Inflammatory macrophage treated with lipopolysaccharide for 4 hours (primary cell): Measurements from ENCODE around the gene CHN1.

Experiments
- DNase-seq: peaks from one replicate; pipeline ENCODE4 v3.0.0-alpha.2; 2020

CHN1 gene

DNA sequence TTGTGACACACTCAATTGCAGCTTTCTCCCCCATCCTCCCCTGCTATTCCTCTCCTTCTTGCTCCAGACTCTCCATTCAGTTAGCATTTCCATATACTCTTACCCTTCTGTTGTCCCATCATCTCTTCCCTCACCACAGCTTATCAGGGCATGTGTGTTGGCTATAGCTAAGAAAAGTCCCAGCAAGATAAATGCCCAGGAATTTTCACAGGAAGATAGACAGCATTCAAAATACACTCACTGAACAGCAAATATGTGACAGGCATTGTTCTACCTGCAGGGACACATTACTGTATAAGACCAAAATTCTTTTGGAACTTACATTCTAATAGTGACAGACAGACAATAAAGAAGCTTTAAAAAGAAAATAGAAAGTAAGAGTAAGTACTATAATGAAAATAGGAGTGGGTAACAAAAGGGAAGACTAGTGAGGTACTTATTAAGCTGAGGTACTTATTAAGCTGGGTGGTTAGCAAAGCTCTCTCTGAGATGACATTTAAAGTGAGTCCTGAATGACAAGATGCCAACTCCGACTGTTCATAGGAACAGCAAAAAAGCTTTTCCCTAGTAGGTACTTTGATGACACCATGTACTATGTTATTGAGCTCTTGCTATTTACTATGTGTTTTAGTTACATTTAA is 86.2 kb downstream of the CHN1 start:
- no peak for DNase-seq

- DNase-seq = no peak
Measured at GRCh38 chr2:174916270-174916930, 88.8 kb downstream of the CHN1 start.

DNA sequence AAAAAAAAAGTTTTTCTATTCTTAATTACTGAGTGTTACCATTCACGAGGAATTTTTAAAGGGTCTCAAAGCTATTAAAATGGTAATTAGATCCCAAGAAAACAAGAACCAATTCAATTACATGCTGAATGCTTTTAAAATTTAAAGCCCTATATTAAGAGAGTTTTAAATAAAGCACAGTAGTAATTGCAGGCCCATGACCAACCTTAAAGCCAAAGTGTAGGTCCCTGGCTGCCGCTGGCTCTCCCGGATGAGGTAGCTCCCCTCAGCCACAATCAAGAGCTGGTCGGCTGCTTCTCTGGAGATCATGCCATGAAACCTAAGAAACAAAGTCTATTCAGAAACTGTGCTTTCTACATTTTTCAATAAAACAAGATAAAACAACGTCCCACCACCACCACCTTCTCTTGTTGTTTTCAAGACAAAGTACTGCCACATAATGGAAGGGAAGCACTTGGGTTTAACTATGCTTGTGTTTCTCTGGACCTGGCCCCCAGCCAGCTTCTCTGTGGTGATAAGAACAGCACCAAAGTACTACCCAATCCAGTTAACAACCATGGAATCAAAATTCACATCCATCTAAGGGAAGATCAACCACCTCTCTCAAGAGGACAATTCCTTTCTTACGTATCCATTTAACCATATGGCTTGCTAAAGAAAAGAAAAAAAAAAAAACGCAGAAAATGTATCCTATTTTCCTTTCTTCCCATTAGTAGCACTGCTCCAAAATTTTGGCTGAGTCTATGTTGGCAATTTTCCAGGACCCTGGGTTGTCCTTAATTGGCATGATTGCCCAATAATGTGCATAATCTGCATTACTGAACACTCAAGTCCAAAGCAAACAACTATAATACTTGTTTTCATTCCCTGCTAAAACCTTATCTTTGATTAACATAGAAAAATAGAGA is 90.1 kb downstream of the CHN1 start:
- no peak for DNase-seq

DNA sequence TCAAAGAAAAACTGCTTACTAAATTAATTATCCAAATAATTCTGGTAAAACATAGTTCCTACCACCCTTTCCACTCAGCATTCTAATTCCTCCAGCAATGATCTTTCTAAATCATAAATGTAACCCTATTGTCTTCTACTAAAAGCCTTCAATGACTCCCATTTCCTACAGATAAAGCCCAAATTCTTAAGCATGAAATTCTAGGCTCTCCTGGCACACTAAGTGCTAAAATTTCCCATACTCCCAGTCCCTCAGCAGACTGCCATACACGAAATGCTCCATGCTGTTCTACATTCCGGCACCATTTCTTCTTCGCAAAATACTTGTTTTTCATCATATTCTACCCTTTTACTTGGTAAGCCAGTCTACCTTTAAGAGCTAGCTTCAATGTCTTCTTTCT is 96.9 kb downstream of the CHN1 start:
- no peak for DNase-seq

DNA sequence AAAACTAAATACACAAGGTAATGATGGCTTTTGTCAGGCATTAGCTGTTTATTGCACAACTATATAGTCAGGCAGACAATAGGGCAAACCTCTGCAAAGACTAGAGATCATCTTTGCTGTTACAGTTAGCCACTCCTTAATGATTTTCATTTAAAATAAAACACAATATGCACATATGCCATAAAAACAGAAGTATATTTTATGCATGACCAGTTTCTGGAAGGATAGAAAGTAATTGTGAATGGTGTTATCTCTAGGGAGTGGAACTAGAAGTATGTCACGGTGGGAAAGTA is 102.0 kb downstream of the CHN1 start:
- no peak for DNase-seq

DNA sequence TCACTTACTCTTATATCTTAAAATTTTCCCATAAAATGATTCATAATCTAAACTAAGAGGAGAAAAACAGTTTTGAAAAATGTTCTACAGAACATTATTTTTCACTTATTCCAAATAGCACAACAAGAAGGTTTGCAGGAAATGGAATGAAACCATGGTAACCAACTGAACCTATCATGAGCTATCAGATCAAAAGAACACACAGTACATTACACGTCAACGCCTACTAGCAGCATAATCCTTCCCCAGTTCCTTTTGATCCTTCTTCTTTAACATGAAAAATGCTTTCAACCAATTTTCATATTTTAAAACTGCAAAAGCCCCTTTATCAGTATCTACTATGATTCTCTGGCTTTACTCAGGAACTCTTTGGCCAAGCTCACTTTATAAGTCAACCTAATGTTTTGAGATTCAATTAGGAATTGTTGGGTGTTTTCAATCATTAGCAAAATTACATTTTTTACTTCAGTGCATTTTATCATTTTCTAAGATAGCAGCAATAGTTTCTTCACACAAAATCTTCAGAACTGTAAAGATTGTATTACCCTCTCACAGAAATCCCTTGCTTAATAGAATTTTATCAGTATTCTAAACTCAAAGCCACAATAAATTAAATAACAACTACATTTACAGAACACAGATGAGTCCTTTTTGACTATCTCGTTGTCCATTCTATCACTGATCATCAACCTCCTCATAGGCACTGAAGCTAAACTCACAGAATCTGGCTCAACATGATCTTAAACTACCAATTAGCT is 102.5 kb downstream of the CHN1 start:
- DNase-seq = no peak

DNA sequence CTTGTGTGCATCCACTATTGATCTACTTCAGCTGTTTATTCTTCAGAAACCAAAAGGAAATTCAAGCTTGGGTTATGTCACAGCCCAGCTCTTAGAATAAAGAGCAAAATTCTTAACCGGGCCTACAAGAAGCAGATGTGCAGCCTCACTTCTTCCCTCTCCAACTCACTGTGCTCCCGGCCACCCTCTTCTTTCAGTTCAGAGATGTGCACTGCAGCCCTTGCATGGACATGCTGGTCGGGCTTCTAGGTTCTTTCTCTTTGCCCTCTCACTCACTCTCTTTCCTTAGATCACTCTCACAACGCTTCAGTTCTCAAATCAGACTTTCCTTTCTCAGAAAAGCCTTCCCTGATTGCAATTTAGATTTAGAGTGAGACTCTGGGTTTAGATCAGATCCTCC is 104.1 kb downstream of the CHN1 start:
- no peak for DNase-seq

DNA sequence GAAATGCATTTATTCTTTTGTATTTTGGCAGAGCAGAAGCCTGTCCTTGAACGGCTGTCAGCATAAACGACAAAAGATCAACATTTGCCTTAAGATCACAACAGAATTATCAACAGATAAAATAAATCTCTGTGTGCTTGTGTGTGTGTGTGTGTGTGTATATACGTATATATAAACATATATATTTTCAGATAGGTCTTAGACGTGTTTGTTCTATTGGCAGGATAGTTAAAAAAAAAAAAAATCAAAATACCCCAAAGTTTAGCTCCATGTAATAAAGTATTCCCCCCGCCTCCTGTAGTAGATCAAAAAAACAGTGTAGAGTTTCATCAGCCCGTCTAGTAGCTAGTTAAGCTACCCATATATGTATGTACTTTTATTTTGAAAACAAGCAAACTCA is 107.9 kb downstream of the CHN1 start:
- no peak for DNase-seq

GRCh38 chr2:174893018-174893417 is 112.2 kb downstream of the CHN1 start:
- DNase-seq = no peak

GRCh38 chr2:174892546-174892945 is 112.6 kb downstream of the CHN1 start:
- no peak for DNase-seq

DNA sequence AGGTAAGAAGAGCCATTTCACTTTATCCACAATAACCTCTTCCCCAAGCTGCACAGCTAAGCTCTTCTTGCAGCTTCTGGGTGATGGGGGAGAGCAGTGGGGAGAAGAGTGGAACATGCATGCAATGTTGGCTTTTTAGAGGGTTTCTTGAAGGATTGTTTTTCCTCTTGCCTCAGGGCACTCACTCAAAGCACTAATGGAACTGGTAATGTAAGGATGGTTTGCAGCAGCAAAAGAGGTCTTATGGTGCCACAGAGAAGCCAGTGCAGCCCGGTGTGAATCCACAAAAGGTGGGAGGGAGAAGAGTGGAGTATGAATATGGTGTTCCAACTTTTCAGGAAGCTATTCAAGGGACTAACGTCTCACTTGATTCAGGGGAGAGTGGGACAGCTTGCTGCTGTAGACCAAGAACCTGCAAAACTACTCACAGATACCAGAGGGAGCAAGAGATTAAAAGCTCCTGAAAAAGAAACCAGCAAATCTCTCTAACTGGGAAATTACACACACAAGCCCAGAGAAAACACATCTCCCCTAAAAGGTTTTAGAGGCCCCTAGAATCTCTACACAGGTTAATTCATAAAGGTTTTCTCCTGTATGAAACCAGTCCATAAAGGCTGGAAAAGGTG is 116.4 kb downstream of the CHN1 start:
- no peak for DNase-seq

GRCh38 chr2:174888146-174888545 is 117.0 kb downstream of the CHN1 start:
- DNase-seq = no peak

- DNase-seq = no peak
Measured at GRCh38 chr2:174882416-174882815, 122.8 kb downstream of the CHN1 start.

DNA sequence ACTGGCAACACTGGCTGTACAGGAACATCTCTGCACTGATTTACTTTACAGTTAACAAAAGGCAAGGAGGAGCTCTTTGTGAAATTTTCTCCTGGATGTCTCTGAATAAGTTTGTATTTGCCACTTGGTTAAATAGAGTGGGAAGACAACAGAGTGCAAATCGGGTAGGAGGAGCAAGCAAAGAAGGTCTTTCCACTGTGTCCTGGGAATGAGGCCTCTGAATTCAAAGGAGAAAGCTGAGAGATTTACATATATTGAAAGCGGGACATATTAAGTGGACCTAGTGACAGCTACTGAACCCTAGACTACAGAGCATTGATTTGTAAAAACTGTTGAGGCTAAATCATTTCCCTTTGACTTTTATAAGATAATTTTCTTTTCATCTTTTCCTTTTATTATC is 123.5 kb downstream of the CHN1 start:
- no peak for DNase-seq

DNA sequence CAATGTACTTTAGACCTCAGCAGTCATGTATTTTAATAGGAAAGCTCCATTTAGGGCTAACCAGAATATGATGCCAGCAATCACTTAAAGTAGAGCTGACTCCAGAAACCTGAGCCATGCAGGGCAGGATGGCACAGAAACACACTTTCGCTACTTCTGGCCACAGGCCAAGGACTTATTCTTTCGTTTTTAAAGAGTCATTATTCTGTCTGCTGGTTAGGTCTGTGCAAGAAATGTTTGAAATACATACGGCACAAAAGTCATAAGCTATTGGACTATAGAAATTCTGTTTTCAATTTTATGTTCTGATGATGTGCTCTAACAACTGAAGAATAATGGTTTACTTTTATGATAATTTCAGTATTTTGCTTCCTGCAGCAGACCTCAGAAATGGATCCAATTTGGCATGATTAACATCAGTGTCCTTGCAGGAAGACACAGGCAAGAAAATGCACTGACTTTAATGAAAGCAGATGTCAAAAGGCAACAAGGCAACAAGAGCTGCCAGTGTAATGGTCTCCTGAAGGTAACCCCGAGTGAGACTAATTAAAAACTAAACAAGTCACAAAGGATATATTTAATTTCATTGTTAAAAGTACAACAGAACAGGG is 126.5 kb downstream of the CHN1 start:
- DNase-seq = no peak

DNA sequence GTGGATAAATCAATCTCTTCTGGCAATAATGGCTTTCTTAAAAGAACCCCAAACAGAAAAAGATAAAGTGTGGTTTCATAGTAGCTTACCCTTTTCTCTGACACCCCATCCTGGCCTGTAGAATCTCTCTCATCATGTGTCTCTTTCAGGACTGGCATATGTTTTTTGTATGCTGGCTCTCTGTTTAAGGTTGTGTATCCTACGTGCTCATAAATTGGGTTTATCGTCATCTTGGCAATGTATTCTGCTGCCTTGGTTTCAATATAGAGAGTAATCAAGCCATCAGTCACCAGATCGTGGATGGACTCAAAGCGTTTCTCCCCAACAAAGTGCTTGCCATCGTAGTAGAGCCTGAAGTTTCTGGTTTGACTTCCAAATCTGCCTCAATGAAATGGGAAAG is 127.4 kb downstream of the CHN1 start:
- DNase-seq = no peak

GRCh38 chr2:174877301-174877700 is 127.9 kb downstream of the CHN1 start:
- no peak for DNase-seq

DNA sequence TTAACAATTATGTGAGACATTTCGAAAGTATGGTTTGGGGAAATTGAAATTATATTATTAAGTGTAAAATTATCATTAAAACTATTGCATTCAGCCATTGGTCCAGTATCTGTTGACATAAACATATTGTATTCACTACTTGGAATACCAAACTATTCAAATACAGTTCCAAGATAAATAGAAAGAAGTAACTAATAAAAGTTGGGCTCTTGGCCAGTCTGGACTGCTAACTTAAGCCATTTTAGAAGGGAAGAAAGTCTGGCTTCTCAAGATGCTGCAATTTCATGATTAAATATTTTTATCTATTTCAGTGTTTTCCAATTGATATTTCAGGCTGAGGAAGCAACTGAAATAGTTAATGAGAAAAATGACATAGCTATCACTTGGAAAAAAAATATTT is 131.1 kb downstream of the CHN1 start:
- no peak for DNase-seq

DNA sequence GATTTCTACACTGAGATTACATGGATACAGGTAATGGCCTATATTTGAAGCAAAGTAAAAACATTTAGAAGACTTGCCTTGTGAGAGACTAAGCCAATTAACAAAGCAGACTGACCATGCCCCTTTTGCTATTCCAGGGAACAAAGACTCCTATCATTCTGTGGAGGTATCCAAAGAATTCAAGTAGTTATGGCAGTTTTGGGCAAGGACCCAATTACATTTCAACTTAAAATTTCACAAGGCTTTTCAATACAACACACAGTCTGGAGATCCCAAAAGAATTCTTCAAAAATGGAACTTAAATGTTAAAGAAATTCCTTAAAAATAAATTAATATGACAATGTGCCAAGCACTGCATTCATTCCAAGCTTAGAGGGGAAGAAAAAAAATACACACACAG is 131.7 kb downstream of the CHN1 start:
- no peak for DNase-seq

GRCh38 chr2:174870787-174871186 is 134.4 kb downstream of the CHN1 start:
- no peak for DNase-seq

GRCh38 chr2:174868878-174869277 is 136.3 kb downstream of the CHN1 start:
- DNase-seq = no peak

DNA sequence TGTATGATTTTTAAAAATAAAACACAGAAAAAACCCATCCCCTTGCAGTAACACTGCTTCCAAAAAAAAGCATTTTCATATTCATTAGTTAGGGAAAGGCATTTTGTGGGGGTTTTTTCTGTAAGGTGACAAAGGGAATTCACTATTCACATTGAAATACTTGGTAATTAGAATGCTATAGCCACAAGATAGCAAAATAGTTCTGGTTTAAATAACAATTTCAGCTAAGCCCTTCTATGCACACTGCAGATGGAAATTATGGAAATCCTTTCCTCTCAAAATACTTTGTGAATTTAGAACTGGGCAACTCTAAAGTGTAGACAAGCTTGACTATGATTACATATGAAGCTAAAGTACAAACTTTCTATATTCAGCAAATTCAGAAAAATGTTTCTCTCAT is 138.8 kb downstream of the CHN1 start:
- DNase-seq = no peak

DNA sequence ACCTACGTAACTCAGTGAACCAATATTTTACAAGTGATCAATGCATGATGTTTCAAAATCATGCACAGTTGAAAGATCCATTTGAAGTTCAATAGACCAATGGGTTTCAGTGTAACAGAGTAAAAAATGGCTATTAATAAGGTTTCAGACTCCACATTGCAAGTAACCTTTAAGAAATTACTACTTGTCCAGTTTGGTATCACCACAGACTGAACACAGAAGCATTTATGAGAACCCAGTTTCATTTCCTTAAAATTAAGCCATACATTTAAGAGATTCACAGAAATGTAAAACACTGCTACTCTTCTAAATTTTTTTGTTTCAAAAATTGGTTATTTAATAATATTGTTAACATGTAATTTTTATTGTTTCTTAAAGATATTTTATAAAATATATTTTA is 142.0 kb downstream of the CHN1 start:
- DNase-seq = peak; percentile 9
